GM12891 (cell line): ENCODE results near the gene STEAP4.

Experiments used
- POLR2A ChIP-seq: IDR thresholded peaks from 2 replicates; pipeline ENCODE4 v1.6.1; 2011; ENCODE audit warnings: low read depth, low read length, control low read depth
- POLR2AphosphoS5 ChIP-seq: IDR thresholded peaks from 2 replicates; pipeline ENCODE4 v1.6.1; 2011; ENCODE audit warnings: low read depth, low read length, control low read depth
- TAF1 ChIP-seq: IDR thresholded peaks from 2 replicates; pipeline ENCODE4 v1.6.1; 2011; ENCODE audit warnings: low read depth, low read length, control low read depth

DNA sequence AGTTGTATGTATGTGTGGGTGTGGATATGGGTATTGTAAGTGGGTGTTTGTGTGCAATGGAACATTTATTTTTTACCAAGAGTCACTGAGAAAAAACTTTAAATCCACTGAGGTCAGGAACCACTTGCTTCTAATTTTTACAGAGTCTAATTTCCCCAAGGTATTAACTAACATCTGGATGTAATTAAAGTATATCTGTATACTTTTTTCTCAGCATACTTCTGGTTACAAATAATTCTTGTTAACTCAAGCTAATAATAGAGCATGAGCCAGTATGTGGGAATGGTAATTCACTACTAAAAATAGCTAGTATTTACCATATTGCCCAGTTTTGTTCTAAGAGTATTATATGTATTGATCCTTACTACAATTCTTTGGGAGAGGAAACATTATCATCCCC lies 24.6 kb upstream of the STEAP4 start:
- TF ChIP-seq POLR2AphosphoS5 (no peak), POLR2A (no peak), TAF1 (no peak)
